GM21576 (cell line): Measurements from ENCODE around the gene C19orf85.
"Not testable (repeated sequence)": the region's sequence is repeated elsewhere in the genome, so short reads cannot be mapped to it uniquely, and the experiment has no call there.

Source experiments
- ATAC-seq: cut with Tn5 transposase; IDR thresholded peaks from one replicate; pipeline ENCODE4 v1.9.1; 2021; ENCODE audit warnings: mild to moderate bottlenecking, moderate library complexity; ENCODE audit not compliant: unreplicated experiment

The C19orf85 gene

GRCh38 chr19:55459950-55460657, 4.4 kb downstream of the C19orf85 start:
- no peak for ATAC-seq

DNA sequence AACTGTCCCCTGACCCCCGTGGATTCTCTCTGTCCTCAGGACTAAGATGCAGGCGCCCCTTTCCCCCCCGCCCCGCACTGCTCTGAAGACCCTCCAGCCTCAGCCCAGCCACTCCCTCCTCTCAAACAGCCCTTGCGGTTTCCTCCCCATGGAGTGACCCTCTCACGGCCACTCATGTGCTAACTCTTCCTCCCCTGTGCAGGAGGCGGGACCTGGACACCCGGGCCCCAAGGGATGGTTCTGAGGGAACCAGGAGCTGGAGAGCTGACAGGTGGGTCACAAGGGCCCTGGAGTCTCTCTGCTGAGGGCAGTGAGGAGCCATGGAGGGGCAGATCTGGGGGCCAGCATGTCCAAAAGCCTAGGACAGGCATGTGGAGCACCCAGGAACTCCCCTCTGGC, 5.0 kb downstream of the C19orf85 start:
- no peak for ATAC-seq

- no peak for ATAC-seq
Observed at GRCh38 chr19:55457683-55458457, 6.7 kb downstream of the C19orf85 start.

- ATAC-seq, result no peak
Observed at GRCh38 chr19:55456347-55456746, 8.2 kb downstream of the C19orf85 start.

GRCh38 chr19:55455576-55456235, 8.8 kb downstream of the C19orf85 start:
- no peak for ATAC-seq

- ATAC-seq, result no peak
Observed at GRCh38 chr19:55454787-55455243, 9.7 kb downstream of the C19orf85 start.

DNA sequence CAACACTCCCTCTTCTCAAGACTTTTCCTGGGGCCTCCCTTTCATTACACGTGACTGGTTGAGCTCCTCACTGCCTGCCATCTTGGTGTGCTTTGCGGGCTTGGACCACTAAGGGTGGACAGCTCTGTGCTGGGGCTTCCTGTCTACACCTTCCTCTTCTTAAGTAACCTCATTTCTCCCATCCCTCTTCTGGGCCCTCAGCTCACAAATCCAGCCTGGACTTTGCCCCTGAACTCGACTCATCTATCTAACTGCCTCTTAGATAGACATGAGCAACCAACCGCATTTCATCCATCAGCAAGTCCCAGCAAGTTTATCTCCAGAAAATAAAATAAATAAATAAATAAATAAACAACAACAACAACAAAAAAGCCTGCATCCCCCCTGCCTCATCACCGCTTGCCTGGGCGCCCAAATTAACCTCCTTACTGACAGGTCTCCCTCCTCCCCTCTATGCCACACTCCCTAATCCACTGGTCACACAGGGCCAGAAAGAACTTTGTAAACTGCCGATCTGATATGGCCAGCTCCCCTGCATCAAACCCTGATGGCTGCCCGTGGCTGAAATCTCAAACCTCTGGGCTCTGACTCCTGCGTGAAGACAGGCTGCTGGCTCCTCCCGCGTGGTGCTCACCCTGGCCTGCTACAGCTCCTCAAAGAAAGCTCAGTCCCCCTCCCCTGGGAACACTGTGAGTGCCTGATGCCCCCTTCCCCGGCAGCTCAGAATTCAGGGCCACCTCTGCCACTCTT, 10.9 kb downstream of the C19orf85 start:
- no peak for ATAC-seq

GRCh38 chr19:55452749-55453346, 11.7 kb downstream of the C19orf85 start:
- ATAC-seq, result no peak

DNA sequence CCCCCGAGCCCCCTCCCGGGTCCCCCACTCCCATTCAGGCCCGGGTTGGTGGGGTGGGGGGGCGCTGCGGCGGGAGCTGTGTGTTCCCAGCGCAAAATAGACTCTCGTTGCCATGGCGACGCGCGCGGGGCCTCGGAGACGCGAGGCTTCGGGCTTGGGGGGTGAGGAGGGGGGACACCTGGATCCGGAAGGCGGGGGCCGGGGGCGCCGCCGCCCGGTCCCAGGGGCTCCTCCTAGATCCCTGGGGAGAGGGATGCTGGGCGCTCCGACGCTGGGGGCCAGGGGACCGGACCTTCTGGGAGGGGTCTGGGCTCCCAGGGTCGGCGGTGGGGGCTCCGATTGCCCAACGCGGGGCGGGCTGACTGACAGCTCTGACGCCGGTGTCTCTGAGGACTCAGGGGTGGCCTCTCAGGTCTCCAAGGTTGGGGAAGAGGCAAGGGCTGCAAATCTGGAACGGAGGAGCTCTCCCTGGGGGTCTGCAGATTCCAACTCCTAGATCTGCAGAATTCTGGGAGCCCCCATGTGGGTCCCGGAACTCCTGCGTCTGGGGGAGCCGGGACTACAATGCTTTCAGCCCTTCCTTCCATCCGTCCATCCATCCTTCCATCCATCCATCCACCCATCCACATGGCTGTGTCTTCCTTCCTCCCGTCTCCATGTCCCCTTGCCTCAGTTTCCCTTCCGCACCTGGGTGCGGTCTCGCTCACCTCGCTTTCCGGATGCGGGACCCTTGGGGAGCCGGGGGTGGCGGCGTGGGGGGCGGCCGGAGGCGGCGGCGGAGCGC, 12.4 kb downstream of the C19orf85 start:
- ATAC-seq, result no peak

DNA sequence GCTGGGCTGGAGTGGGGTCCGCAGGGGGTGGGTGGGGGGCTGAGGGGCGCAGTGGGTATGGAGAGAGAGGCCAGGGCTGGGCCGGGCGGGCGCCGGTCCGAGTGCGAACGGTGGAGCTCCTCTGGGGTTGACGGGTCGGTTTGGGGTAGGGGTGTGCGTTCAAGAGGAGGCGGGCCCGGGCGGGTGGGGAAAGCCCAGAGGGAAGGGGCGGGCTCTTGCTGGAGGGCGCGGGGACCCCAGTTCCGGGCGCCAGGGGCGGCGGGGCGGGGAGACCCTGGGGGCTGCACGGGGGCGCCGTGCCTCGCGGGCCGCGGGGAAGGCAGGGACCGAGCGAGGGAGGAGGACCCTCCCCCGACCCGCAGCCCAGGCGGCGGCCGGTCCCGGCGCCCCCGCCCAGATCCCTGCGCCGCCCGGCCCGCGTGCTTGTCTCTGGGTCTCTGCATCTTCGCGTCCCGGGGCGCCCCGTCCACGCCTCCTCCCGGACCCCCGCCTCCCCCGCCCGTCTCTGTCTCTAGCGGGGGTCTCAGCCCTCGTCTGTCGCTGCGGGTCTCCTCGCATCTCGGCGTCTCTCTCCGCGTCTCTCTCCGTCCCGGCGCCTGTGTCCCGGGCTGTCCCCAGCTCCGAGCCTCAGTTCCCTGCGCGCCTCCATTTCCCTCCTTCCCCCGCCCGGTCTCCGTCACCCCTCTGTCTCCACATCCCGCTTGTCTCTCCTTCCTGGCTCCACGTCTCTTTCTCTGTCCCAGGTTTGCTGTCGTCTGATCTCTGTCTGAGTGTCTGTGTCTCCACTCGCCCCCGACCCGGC, 13.2 kb downstream of the C19orf85 start:
- no peak for ATAC-seq

- ATAC-seq, result no peak
Observed at GRCh38 chr19:55449469-55449868, 15.1 kb downstream of the C19orf85 start.

DNA sequence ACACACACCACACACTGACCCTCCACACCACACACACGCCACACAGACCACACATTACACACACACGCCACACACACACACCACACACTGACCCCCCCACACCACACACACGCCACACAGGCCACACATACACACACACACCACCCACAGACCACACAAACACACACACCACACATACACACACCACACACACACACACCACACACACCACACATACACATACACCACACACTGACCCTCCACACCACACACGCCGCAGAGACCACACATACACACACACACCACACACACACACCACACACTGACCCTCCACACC, 16.4 kb downstream of the C19orf85 start:
- ATAC-seq, result not testable (repeated sequence)

DNA sequence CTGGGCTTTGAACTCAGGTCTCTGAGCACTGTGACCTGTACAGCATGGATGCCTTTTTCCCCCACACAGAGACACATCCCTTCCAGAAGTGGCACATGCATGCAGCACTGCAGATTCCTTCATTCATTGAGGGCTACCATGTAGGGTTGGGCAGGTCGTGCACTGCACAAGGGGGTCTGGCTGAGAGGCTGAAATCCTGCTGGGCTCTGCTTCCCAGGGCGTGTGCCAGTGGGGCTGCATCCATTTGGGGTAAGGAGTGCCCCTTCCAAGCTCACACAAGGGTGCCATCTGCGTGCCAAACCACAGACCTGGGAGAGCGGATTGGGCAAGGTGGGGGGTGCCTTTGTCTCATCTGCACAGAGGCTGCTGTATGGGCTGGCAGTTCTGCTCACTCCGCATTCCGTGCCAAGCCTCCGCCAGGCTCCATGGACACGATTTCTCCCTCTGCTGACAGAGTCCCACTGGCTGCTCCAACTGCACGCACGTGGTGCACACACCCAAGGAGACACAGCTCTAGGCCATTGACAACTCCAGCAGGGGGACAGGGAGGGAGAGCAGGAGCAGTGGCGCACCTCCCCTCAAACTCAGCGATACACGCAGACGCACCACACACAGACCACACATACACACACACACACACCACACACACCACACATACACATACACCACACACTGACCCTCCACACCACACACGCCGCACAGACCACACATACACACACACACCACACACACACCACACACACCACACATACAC, 17.0 kb downstream of the C19orf85 start:
- ATAC-seq, result no peak

- ATAC-seq, result no peak
Observed at GRCh38 chr19:55446060-55446459, 18.5 kb downstream of the C19orf85 start.

GRCh38 chr19:55444646-55445045, 19.9 kb downstream of the C19orf85 start:
- no peak for ATAC-seq

- ATAC-seq, result no peak
Observed at GRCh38 chr19:55443824-55444480, 20.6 kb downstream of the C19orf85 start.

DNA sequence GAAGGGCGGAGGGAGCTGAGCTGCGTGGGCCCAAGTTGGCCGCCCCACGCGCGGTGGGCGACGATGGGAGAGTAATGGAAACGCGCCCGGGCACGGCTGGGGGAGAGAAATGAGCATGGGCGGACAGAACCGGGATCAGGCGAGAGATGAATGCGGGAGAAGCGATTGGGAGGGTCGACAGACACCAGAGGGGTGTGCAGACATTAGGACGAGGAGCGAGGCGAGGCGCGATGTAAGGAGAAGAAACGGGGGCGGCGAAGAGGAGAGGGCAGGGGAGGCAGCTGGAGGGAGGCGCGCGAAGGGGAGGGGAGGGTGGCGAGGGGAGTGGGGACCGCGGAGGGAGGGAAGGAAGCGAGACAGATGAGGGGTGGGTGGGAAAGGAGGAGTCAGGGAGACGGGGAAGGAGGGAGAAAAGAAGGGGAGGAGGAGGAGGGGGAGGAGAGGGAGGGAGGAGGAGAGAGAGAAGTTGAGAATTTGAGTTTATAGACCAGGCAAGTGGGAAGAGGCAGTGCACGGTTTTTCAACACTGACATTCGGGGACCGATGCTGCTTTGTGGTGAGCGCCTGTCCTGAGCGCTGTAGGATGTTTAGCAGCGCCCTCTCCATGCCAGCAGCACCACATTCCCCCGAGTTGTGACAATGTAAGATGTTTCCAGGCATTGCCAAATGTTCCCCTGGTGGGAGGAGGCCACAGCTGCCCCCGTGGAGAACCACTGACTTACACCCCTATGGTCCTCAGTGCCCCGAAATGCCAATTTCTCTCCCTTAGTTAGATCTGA, 21.3 kb downstream of the C19orf85 start, which contains the start of gene SHISA7:
Gene SHISA7 (minus strand): TSS at position 256 of the 779 bp plus-strand sequence. CDS start 437 bp downstream, outside the sequence.
- ATAC-seq, result no peak
